Measurements from ENCODE around the gene MPP3. TPM values are rescaled to one million over a fixed set of nuclear protein-coding genes. Genes with fewer than 3 reads are reported as not detected.

The MPP3 gene
- total and polyA plus RNA-seq, 2 donors (not counting 1 experiment from before 2014, with no cell fraction given): 0.16 TPM; not detected in 1

- H3K27me3 ChIP-seq (replicated peaks in 1 of 4; ENCODE audit: control extremely low read depth in 1 of 4, control insufficient read depth in 3 of 4, insufficient read depth in 4 of 4, low read length in 3 of 4): peaks cover 0 to 20% (median 1%) of the 10 kb centered on the region in 4 experiments
- no peak for TF ChIP-seq CTCF (IDR thresholded peaks at IDR 0.05)
- TF ChIP-seq EZH2 (IDR thresholded peaks at IDR 0.05; ENCODE audit: borderline replicate concordance, insufficient read depth, low read depth, low read length, poor library complexity, severe bottlenecking): no peak
- H4K20me1 ChIP-seq (ENCODE audit: control insufficient read depth, insufficient read depth, low read length, poor library complexity, severe bottlenecking): no peaks in the 10 kb centered on the region
- H3K36me3 ChIP-seq (replicated peaks in 1 of 2; ENCODE audit: control extremely low read depth in 1 of 2, control insufficient read depth in 1 of 2, extremely low read depth in 1 of 2, insufficient read depth in 2 of 2, low read length in 1 of 2): no peaks in the 10 kb centered on the region
- 69% methylated on average over 4 of the region's 8 CpGs for WGBS (ENCODE audit: insufficient coverage)
- intact Hi-C loops (cut with micrococcal nuclease): no loop called here
- no peaks in the 10 kb centered on the region for H3K79me2 ChIP-seq (ENCODE audit: control insufficient read depth, insufficient read depth, low read length)
- POLR2A ChIA-PET: no interaction called here
- H2AFZ ChIP-seq (ENCODE audit: insufficient read depth, low read depth, low read length, poor library complexity, severe bottlenecking): no peak overlapping the region
- H3K27ac ChIP-seq (ENCODE audit: low read length in 2 of 2): no peak overlapping the region
- no peaks in the 10 kb centered on the region for H3K9me3 Mint-ChIP-seq (ENCODE audit: insufficient read depth)
- H3K9me3 ChIP-seq (ENCODE audit: control extremely low read depth in 1 of 3, control insufficient read depth in 2 of 3, insufficient read depth in 1 of 3, low read length in 2 of 3): peaks cover 0 to 10% (median 0%) of the 10 kb centered on the region in 3 donors
- no peak overlapping the region for H3K4me3 ChIP-seq (ENCODE audit: control extremely low read depth in 1 of 5, extremely low read depth in 1 of 5, insufficient read depth in 1 of 5, low read depth in 2 of 5, low read length in 4 of 5)
- ATAC-seq (ENCODE audit: low read depth) (no peak), DNase-seq (no peak)
- no peaks in the 10 kb centered on the region for H3K4me1 Mint-ChIP-seq
- no peak overlapping the region for H3K4me3 Mint-ChIP-seq
- H3K27ac Mint-ChIP-seq: no peak overlapping the region
- no peaks in the 10 kb centered on the region for H3K4me1 ChIP-seq (ENCODE audit: control insufficient read depth in 2 of 2, insufficient read depth in 2 of 2, low read length in 2 of 2)
- H3K9ac ChIP-seq (ENCODE audit: low read length): no peak overlapping the region
- H3K4me2 ChIP-seq (replicated peaks; ENCODE audit: low read depth, low read length, poor library complexity, severe bottlenecking): no peak overlapping the region
- peaks cover 43% of the 10 kb centered on the region for H3K27me3 Mint-ChIP-seq
- CTCF ChIA-PET: interaction anchor here (2.0 kb wide), 1 partner anchor 26 kb away, joined by 5 read pairs; no protein-coding TSS in a partner anchor
Measured at GRCh38 chr17:43852571-43852970, 19.6 kb upstream of the MPP3 start.

- ChIA-PET CTCF (no interaction called here), POLR2A (no interaction called here)
- peaks cover 42% of the 10 kb centered on the region for H3K27me3 Mint-ChIP-seq
- no peak overlapping the region for H3K4me3 Mint-ChIP-seq
- Histone ChIP-seq H3K27me3 (replicated peaks in 1 of 4; ENCODE audit: control extremely low read depth in 1 of 4, control insufficient read depth in 3 of 4, insufficient read depth in 4 of 4, low read length in 3 of 4) (peaks cover 0 to 6% (median 0%) of the 10 kb centered on the region in 4 experiments), H2AFZ (ENCODE audit: insufficient read depth, low read depth, low read length, poor library complexity, severe bottlenecking) (no peak overlapping the region), H3K27ac (ENCODE audit: low read length in 2 of 2) (no peak overlapping the region), H3K9ac (ENCODE audit: low read length) (no peak overlapping the region), H3K4me3 (ENCODE audit: control extremely low read depth in 1 of 5, extremely low read depth in 1 of 5, insufficient read depth in 1 of 5, low read depth in 2 of 5, low read length in 4 of 5) (no peak overlapping the region), H3K4me1 (ENCODE audit: control insufficient read depth in 2 of 2, insufficient read depth in 2 of 2, low read length in 2 of 2) (no peaks in the 10 kb centered on the region), H3K4me2 (replicated peaks; ENCODE audit: low read depth, low read length, poor library complexity, severe bottlenecking) (no peak overlapping the region), H3K79me2 (ENCODE audit: control insufficient read depth, insufficient read depth, low read length) (no peaks in the 10 kb centered on the region), H3K36me3 (replicated peaks in 1 of 2; ENCODE audit: control extremely low read depth in 1 of 2, control insufficient read depth in 1 of 2, extremely low read depth in 1 of 2, insufficient read depth in 2 of 2, low read length in 1 of 2) (no peaks in the 10 kb centered on the region), H3K9me3 (ENCODE audit: control extremely low read depth in 1 of 3, control insufficient read depth in 2 of 3, insufficient read depth in 1 of 3, low read length in 2 of 3) (no peaks in the 10 kb centered on the region), H4K20me1 (ENCODE audit: control insufficient read depth, insufficient read depth, low read length, poor library complexity, severe bottlenecking) (no peaks in the 10 kb centered on the region)
- DNase-seq (no peak), ATAC-seq (ENCODE audit: low read depth) (no peak)
- intact Hi-C loops (cut with micrococcal nuclease): no loop called here
- no peaks in the 10 kb centered on the region for H3K9me3 Mint-ChIP-seq (ENCODE audit: insufficient read depth)
- H3K4me1 Mint-ChIP-seq: no peaks in the 10 kb centered on the region
- no peak overlapping the region for H3K27ac Mint-ChIP-seq
- WGBS (ENCODE audit: insufficient coverage): 88% methylated on average over 8 of the region's 8 CpGs
- no peak for TF ChIP-seq CTCF (IDR thresholded peaks at IDR 0.05)
Measured at GRCh38 chr17:43849116-43849515, 16.2 kb upstream of the MPP3 start.
